Ovary (tissue), 3 donors: ENCODE results near the gene MYRIP.

Source experiments
- EP300 ChIP-seq: sonication (generic); formaldehyde crosslinking; IDR thresholded peaks from one replicate; pipeline ENCODE4 v1.6.1; 2017; ENCODE audit warnings: antibody characterized with exemption
- TF ChIP-seq, protein P1 (sequence below), 3 donors: fragments of 450-650 bp in 2 of 3; fragments of 200-600 bp in 1 of 3; IDR thresholded peaks; one replicate each; pipeline versions ENCODE4 v1.5.1 to v1.8.0; 2016 to 2022; ENCODE audit warnings: antibody characterized with exemption in 3 of 3, mild to moderate bottlenecking in 1 of 3
- donor health status: DM: no; HTN: no; CAD: no.

DNA sequence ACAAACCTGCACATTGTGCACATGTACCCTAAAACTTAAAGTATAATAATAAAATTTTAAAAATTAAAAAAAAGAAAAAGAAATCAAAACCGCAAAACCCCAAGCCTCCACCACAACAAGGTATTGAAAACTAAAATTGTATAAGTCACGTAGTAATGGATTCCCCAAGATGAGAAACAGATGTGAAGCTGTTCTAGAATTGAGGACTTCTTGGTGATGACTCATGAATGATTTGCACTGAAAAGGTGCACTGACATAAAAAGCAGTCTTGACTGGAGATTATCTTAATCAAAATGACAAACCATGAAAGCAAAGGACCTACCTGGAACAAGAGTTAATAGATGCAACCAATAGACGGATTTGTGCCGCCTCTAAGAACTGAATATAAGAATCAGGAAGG, 225.8 kb downstream of the MYRIP start:
- TF ChIP-seq, protein P1, sequence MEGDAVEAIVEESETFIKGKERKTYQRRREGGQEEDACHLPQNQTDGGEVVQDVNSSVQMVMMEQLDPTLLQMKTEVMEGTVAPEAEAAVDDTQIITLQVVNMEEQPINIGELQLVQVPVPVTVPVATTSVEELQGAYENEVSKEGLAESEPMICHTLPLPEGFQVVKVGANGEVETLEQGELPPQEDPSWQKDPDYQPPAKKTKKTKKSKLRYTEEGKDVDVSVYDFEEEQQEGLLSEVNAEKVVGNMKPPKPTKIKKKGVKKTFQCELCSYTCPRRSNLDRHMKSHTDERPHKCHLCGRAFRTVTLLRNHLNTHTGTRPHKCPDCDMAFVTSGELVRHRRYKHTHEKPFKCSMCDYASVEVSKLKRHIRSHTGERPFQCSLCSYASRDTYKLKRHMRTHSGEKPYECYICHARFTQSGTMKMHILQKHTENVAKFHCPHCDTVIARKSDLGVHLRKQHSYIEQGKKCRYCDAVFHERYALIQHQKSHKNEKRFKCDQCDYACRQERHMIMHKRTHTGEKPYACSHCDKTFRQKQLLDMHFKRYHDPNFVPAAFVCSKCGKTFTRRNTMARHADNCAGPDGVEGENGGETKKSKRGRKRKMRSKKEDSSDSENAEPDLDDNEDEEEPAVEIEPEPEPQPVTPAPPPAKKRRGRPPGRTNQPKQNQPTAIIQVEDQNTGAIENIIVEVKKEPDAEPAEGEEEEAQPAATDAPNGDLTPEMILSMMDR (IDR thresholded peaks at IDR 0.05) = no peak
- TF ChIP-seq EP300 = no peak
